GM18873 (cell line): ENCODE measurements around the gene HSPB6.

Source experiments
- ATAC-seq: cut with Tn5 transposase; IDR thresholded peaks from one replicate; pipeline ENCODE4 v1.9.1; 2021; ENCODE audit warnings: mild to moderate bottlenecking, moderate library complexity, moderate number of reproducible peaks; ENCODE audit not compliant: unreplicated experiment, low FRiP score

Gene HSPB6

GRCh38 chr19:35768082-35768421, 11.2 kb upstream of the HSPB6 start:
- ATAC-seq = no peak

DNA sequence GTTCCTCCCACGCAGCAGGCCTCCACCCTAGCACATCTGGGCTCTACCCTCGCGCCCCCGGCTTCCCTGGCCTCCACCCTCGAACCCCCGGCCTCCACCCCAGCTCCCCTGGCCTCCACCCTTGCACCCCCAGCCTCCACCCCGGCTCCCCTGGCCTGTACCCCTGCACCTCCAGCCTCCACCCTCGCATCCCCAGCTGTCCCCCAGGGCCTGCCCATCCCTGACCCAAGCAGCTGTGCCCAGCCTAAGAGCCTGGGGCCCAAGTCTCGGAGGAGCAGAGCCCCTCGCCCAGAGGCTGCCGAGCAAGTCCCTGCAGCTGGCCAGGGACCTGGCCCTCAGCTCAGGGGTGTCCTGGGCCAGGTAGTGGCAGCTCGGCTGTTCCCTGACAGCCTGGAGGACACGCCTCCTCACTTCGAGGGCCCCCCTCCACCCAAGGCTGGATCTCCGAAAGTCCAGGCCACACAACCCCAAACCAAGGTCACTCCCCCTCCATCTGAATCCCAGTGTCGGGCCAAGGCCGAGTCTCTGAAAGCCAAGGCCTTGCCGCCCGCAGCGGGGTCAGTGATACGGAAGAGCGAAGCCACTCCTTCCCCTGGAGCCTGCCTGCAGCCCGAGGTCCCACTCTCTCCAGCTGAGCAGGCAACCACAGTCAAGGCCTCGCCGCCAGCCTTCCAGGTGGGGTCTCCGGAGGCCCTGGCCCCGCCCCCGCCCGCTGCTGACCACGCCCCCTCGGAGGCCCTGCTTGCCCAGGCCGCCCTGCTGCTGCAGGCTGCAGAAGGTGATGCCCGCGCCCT, 10.7 kb upstream of the HSPB6 start:
- ATAC-seq = no peak

- no peak for ATAC-seq
Measured at GRCh38 chr19:35766571-35767104, 9.8 kb upstream of the HSPB6 start.

DNA sequence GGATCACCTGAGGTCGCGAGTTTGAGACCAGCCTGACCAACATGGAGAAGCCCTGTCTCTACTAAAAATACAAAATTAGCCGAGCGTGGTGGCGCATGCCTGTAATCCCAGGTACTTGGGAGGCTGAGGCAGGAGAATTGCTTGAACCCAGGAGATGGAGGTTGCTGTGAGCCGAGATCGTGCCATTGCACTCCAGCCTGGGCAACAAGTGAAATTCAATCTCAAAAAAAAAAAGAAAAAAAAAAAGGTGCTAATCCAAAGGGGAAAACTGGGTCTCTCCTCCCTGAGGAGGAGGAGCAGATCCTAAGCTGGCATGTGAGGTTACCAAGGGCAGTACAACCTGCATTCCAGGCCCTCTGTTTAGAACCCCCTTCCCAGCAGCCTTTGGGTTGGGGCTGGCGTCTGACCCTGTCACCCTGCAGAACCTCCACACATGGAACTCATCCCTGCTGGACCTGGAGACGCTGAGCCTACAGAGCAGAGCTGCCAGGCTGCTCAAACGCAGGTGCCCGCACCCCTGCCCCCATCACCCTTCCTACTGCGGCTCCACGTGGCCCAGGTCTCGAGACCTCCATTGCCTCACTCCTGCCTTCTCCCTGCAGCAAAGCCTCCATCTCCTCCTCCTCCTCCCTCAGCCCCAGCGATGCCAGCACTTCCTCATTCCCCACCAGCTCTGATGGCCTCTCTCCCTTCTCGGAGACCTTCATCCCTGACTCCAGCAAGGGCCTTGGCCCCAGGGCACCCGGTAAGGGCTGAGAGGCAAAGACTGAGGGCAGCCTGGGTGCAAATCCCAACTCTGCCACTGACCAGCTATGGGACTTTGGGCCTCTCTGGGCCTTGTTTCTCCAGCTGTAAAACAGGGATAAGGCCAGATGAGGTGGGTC, 7.8 kb upstream of the HSPB6 start:
- ATAC-seq = no peak

DNA sequence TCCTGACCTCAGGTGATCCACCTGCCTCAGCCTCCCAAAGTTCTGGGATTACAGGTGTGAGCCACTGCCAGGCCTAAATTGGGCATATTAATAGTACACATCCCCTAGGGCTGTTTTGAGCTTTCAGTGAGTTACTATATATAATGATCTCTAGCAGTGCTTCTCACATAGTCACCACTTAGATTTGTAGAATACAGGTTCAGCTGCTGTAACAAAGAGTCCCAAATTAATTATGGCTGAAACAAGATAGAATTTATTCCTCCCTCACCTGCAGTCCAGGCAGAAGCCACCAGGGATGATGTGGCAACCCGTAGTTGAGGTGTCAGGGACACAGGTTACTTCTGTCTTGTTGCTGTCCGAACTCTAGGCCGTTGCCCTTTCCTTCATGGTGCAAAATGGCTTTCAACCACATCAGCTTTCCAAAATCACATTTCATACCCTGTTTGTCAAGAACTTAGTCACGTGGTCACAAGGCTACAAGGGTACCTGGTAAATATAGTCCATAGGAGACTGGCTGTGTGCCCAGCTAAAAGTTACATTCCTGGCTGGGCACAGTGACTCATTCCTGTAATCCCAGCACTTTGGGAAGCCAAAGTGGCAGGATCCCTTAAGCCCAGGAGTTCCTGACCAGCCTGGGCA, 4.0 kb upstream of the HSPB6 start:
- no peak for ATAC-seq

- no peak for ATAC-seq
Measured at GRCh38 chr19:35759697-35760096, 2.9 kb upstream of the HSPB6 start.

GRCh38 chr19:35757749-35758608, 1.1 kb upstream of the HSPB6 start, which contains the start of gene PROSER3:
Gene PROSER3 (plus strand): TSS chr19:35758176. CDS start chr19:35758216, 40 bp downstream.
- peak; percentile 97 for ATAC-seq

- ATAC-seq = no peak
Measured at GRCh38 chr19:35757231-35757748, 461 bp upstream of the HSPB6 start.

GRCh38 chr19:35755550-35756376, 1.1 kb downstream of the HSPB6 start:
- ATAC-seq = no peak

DNA sequence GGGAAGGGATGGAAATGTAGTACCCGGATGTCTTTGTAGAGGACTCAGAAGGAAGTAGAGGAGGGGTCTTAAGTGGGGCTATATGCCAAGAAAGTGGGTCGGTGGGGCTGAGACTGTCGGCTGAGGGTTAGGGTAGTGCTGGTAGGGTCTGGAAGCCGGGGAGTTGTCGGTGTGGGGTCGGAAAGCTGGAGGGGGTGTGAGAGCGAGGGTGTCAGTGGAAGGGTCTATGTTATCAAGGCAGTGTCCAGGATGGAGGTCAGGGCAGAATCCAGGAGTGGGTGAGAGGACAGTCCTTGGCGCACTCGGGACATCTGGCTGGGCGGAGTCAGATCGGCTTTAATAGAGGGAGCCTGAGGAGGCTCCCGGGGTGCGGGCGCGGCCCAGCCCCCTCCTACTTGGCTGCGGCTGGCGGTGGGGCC, 1.7 kb downstream of the HSPB6 start:
- no peak for ATAC-seq

DNA sequence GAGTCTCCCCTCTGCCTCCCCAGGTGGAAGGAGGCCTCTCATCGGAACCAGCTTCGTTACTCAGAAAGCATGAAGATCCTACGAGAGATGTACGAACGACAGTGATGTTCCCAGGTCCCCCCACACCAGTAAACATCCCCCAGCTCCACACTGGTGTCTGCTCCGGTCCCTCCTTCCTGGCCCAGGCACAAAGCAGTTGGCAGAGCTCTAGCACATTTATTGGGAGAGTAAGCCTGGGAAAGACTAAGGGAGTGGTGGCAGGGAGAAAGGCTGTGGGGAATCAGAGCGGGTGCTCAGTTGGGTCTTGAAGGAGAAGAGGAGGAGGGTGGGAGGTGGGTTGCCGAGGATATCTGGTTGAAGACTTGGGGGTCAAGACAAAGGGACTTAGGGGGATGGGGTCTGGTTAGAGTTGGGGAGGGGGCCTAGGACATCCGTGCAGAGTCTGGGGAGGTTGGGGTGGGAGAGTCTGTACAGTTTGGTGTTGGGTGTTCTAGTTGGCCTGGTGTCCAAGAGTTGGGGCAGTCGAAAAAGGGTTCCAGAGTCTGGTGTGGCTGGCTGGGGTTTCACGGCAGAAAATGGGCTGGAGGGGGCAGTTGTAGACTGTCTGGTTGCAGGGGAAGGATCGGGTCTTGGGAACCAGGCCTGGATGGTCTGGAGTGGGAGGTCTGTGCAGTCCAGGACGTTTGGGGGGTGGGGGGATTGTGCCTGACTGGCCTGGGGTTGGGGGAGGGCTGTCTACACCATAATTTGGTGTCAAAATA, 2.3 kb downstream of the HSPB6 start:
- ATAC-seq = no peak

DNA sequence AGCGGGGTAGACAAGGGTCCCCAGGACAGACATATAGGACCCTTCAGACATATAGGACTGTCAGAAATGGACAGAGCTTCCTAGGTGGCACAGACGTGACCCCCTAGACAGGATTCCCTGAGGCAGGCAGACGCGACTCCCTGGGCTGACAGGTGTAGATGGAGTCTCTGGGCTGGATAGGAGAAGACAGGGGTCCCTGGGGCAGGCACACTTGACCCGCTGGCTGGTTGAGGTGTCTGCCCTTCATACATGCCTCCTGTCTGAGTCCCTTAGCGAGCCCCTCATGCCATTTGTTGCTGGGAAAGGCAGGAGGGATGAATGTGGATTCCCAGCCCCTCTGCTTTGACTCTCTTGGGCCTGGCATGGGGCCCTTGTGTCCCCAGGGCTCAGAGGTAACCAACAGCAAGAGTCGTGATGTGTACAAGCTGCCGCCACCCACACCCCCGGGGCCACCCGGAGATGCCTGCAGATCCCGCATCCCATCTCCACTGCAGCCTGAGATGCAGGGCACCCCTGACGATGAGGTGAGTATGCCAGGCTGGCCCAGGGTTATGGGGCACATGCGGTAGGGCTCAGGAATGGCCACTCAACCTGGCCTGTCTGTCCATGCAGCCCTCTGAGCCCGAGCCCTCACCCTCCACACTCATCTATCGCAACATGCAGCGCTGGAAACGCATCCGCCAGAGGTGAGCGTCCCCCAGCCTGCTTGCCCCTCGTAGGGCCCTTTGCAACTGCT, 3.0 kb downstream of the HSPB6 start:
- ATAC-seq = no peak

GRCh38 chr19:35752746-35753350, 4.0 kb downstream of the HSPB6 start:
- no peak for ATAC-seq

GRCh38 chr19:35751839-35752745, 4.7 kb downstream of the HSPB6 start:
- no peak for ATAC-seq

DNA sequence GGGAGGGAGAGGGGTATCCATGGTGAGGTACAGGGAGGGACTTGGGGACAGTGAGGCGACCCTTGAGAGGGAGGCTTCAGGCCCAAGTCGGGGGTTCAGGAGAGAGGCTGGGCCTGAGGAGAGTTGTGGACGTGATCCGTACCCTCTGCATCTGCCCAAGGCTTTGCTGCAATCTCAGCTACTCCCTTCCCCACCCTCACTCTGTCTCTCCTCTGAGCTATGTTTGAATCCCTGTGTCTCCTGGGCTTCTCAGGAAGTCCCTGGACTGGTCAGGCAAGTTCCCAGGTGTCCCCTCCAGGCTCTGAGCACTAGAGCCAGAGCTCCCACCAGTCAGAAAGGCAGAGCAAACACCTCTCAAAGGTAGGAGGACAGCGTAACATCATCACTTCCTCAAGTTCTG, 6.7 kb downstream of the HSPB6 start:
- ATAC-seq = no peak
